IMR-90 (cell line): ENCODE data around the gene NTRK2. TPM values are rescaled to one million over a fixed set of nuclear protein-coding genes. Genes with fewer than 3 reads are reported as not detected.

Source experiments
- ATAC-seq: fragments of 200-7000 bp; cut with Tn5 transposase; 2 replicates; pipeline ENCODE4 v1.9.1; 2020; ENCODE audit warnings: low read depth, mild to moderate bottlenecking, moderate library complexity
- BruUV-seq: library from RNA; stranded (reverse); fragments of 400-500 nt; replicated peaks from 2 replicates; lab custom pipeline; 2021; lab: Mats Ljungman, UMichigan
- CTCF ChIA-PET: fragments of 300-600 bp; formaldehyde crosslinking; extraction: SDS; loops from one replicate; lab custom pipeline; 2021; ENCODE audit warnings: antibody characterized with exemption; lab: Yijun Ruan, JAX
- POLR2A ChIA-PET: fragments of 300-600 bp; sonication (Branson Sonifier 250); formaldehyde crosslinking; loops from one replicate; lab custom pipeline; 2022; ENCODE audit warnings: antibody characterized with exemption; ENCODE audit not compliant: unreplicated experiment; lab: Charles Lee
- DNase-seq: peaks from one replicate; pipeline ENCODE4 v3.0.0; 2013
- H2AFZ ChIP-seq: replicated peaks from 2 replicates; pipeline ENCODE3; 2013; ENCODE audit warnings: low read length, mild to moderate bottlenecking; ENCODE audit not compliant: poor library complexity
- H2AK5ac ChIP-seq: 2 replicates; pipeline ENCODE4 v1.6.1; 2013; ENCODE audit warnings: low read depth, low read length, inconsistent platforms
- H2AK9ac ChIP-seq: replicated peaks from 2 replicates; pipeline ENCODE3; 2013; ENCODE audit warnings: mild to moderate bottlenecking, low read depth, low read length, moderate library complexity; ENCODE audit not compliant: poor library complexity
- H2BK120ac ChIP-seq: 2 replicates; pipeline ENCODE4 v1.6.1; 2013; ENCODE audit warnings: low read depth, low read length, inconsistent platforms
- H2BK15ac ChIP-seq: 3 replicates; pipeline ENCODE4 v1.6.1; 2013; ENCODE audit warnings: low read depth, low read length, inconsistent platforms
- H2BK20ac ChIP-seq: 2 replicates; pipeline ENCODE4 v1.6.1; 2013; ENCODE audit warnings: low read depth, mild to moderate bottlenecking, inconsistent platforms, low read length, moderate library complexity
- H2BK5ac ChIP-seq: 2 replicates; pipeline ENCODE4 v1.6.1; 2013; ENCODE audit warnings: mild to moderate bottlenecking, low read depth, low read length, inconsistent platforms; ENCODE audit not compliant: poor library complexity, severe bottlenecking
- H3K14ac ChIP-seq: replicated peaks from 2 replicates; pipeline ENCODE4 v1.6.1; 2013; ENCODE audit warnings: low read depth, low read length, inconsistent platforms
- H3K18ac ChIP-seq: 2 replicates; pipeline ENCODE4 v1.6.1; 2013; ENCODE audit warnings: low read depth, low read length, control low read depth
- H3K23ac ChIP-seq: 2 replicates; pipeline ENCODE4 v1.6.1; 2013; ENCODE audit warnings: low read depth, low read length, inconsistent platforms
- H3K27ac ChIP-seq: 2 replicates; pipeline ENCODE4 v1.5.1; 2013; ENCODE audit warnings: mild to moderate bottlenecking, control low read depth, low read length; ENCODE audit not compliant: insufficient read depth
- H3K27me3 ChIP-seq: 2 replicates; pipeline ENCODE4 v1.6.1; 2013; ENCODE audit warnings: low read length; ENCODE audit not compliant: control insufficient read depth, insufficient read depth
- H3K36me3 ChIP-seq: 2 replicates; pipeline ENCODE4 v1.6.1; 2013; ENCODE audit warnings: low read length, mixed read lengths; ENCODE audit not compliant: control insufficient read depth, insufficient read depth
- H3K4ac ChIP-seq: 2 replicates; pipeline ENCODE4 v1.6.1; 2013; ENCODE audit warnings: low read depth, low read length, inconsistent platforms
- H3K4me1 ChIP-seq: 2 replicates; pipeline ENCODE4 v1.6.1; 2013; ENCODE audit warnings: low read length, mixed read lengths; ENCODE audit not compliant: control insufficient read depth, insufficient read depth
- H3K4me2 ChIP-seq: 2 replicates; pipeline ENCODE4 v1.6.1; 2013; ENCODE audit warnings: low read depth, mild to moderate bottlenecking, control low read depth, low read length, moderate library complexity
- H3K4me3 ChIP-seq: 2 replicates; pipeline ENCODE4 v1.5.1; 2013; ENCODE audit warnings: low read depth, mild to moderate bottlenecking, control low read depth, low read length, moderate library complexity; ENCODE audit not compliant: insufficient read depth
- H3K56ac ChIP-seq: 2 replicates; pipeline ENCODE4 v1.6.1; 2013; ENCODE audit warnings: low read length, inconsistent platforms; ENCODE audit not compliant: insufficient read depth; ENCODE audit errors: extremely low read depth
- H3K79me1 ChIP-seq, 2 experiments: 2 replicates each; pipeline ENCODE4 v1.6.1; 2013; ENCODE audit warnings: low read length in 2 of 2, inconsistent platforms in 1 of 2, low read depth in 1 of 2
- H3K9ac ChIP-seq: 2 replicates; pipeline ENCODE4 v1.6.1; 2013; ENCODE audit warnings: low read depth, low read length, control low read depth
- H3K9me1 ChIP-seq: 2 replicates; pipeline ENCODE4 v1.6.1; 2013; ENCODE audit warnings: low read length, inconsistent platforms; ENCODE audit not compliant: insufficient read depth
- H3K9me3 ChIP-seq: 2 replicates; pipeline ENCODE4 v1.6.1; 2013; ENCODE audit warnings: low read length; ENCODE audit not compliant: control insufficient read depth, insufficient read depth
- H4K20me1 ChIP-seq: 2 replicates; pipeline ENCODE4 v1.6.1; 2013; ENCODE audit warnings: low read length, inconsistent platforms; ENCODE audit not compliant: insufficient read depth
- H4K5ac ChIP-seq: 2 replicates; pipeline ENCODE4 v1.6.1; 2013; ENCODE audit warnings: mild to moderate bottlenecking, low read depth, low read length, control low read depth
- H4K8ac ChIP-seq, 2 experiments: 2 replicates each; pipeline ENCODE4 v1.6.1; 2013; ENCODE audit warnings: low read depth in 2 of 2, low read length in 2 of 2, control low read depth in 1 of 2, inconsistent platforms in 1 of 2
- H4K91ac ChIP-seq: 2 replicates; pipeline ENCODE4 v1.6.1; 2013; ENCODE audit warnings: low read depth, low read length, inconsistent platforms; ENCODE audit not compliant: insufficient read depth
- CEBPB ChIP-seq: IDR thresholded peaks from 2 replicates; pipeline ENCODE4 v1.6.1; 2012; ENCODE audit warnings: low read depth, low read length, improper control_type of control experiment
- FOS ChIP-seq: fragments of 150-350 bp; IDR thresholded peaks from 2 replicates; pipeline ENCODE4 v1.6.1; 2016; ENCODE audit warnings: low read depth, low read length
- MAZ ChIP-seq: IDR thresholded peaks from 2 replicates; pipeline ENCODE4 v1.6.1; 2012; ENCODE audit warnings: low read depth, mild to moderate bottlenecking, low read length, improper control_type of control experiment, moderate library complexity, borderline replicate concordance
- MXI1 ChIP-seq: IDR thresholded peaks from 2 replicates; pipeline ENCODE4 v1.6.1; 2012; ENCODE audit warnings: low read depth, mild to moderate bottlenecking, low read length, moderate library complexity, borderline replicate concordance
- NFE2L2 ChIP-seq: fragments of 150-350 bp; IDR thresholded peaks from 2 replicates; pipeline ENCODE4 v1.6.1; 2016; ENCODE audit warnings: low read depth, mild to moderate bottlenecking, low read length
- POLR2A ChIP-seq: IDR thresholded peaks from 2 replicates; pipeline ENCODE4 v1.6.1; 2012; ENCODE audit warnings: mild to moderate bottlenecking, low read depth, low read length
- RFX5 ChIP-seq: IDR thresholded peaks from 2 replicates; pipeline ENCODE4 v1.8.0; 2012; ENCODE audit warnings: low read depth, mild to moderate bottlenecking, low read length, moderate library complexity
- SMC3 ChIP-seq: fragments of 150-350 bp; IDR thresholded peaks from 2 replicates; pipeline ENCODE4 v1.6.1; 2016; ENCODE audit warnings: low read depth, mild to moderate bottlenecking, antibody characterized with exemption, low read length, moderate library complexity
- WGBS, 2 experiments: methylation state at CpG; one replicate each; pipeline versions ENCODE4 v1.1.5 to v1.1.7; 2013; ENCODE audit warnings: missing lambda C conversion rate in 2 of 2; ENCODE audit not compliant: insufficient read length in 1 of 2; ENCODE audit errors: extremely low coverage in 2 of 2; 5-methylcytosine and 5-hydroxymethylcytosine counted together
- dilution Hi-C: fragments of 300-500 bp; cut with HindIII; formaldehyde crosslinking; loops from one replicate; pipeline ENCODE4 v1.14.3; 2018; ENCODE audit warnings: low sequenced_read_pairs; ENCODE audit not compliant: unreplicated experiment
- in situ Hi-C: fragments of 300-500 bp; cut with MboI; formaldehyde crosslinking; loops from 3 replicates; pipeline ENCODE4 v1.14.3; 2019; ENCODE audit warnings: low sequenced_read_pairs, inconsistent platforms, mixed read lengths
- intact Hi-C: fragments of 100-400 bp; cut with micrococcal nuclease; formaldehyde crosslinking; loops from 2 replicates; pipeline ENCODE4 v1.10.0; 2022
- polyA plus RNA-seq, 3 experiments: library from polyadenylated mRNA; depleted of rRNA; stranded (reverse); fragments of >200 nt; gene quantifications; 2 replicates each; pipeline ENCODE4 v1.2.3, GENCODE V29; 2012; ENCODE audit warnings: low replicate concordance in 1 of 3
- total RNA-seq: library from RNA; depleted of rRNA; stranded (reverse); fragments of >200 nt; gene quantifications from 2 replicates; pipeline ENCODE4 v1.2.3, GENCODE V29; 2012
- TF ChIP-seq, protein P1 (sequence below): fragments of 150-350 bp; IDR thresholded peaks from 2 replicates; pipeline ENCODE4 v1.6.1; 2017; ENCODE audit warnings: mild to moderate bottlenecking, antibody characterized with exemption, low read length, low read depth
- TF ChIP-seq, protein P2 (sequence below): conservative IDR thresholded peaks from 2 replicates; pipeline ENCODE4 v1.5.1; 2012; ENCODE audit warnings: mild to moderate bottlenecking, low read depth, low read length, improper control_type of control experiment

The NTRK2 gene
- total and polyA plus RNA-seq, 2 of the 4 experiments (the other 2 are of a cell fraction), result under 0.01 to 0.02 TPM

DNA sequence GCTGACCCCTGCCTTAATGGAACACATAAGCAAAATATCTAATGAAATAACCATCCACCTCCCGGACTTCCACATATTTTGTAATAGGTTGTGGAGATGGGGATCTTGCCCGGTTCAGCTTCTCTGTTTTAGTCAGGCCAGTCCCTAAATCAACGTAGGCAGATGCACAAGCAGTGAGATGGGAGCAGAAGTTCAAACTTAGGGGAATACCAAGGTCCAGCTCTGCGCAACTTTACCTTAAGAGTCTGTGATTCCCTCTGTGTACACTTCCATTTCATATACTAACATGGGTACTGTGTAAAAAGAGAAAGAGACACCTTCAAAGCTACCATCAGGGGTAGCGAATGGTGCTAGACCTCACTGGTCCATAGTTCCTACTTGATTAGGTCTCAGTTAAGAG is 110.9 kb downstream of the NTRK2 start:
- Histone ChIP-seq H2AK9ac (no peak overlapping the region), H3K23ac (no peak overlapping the region), H4K20me1 (no peaks in the 10 kb centered on the region), H3K14ac (no peak overlapping the region), H3K79me1 (no peaks in the 10 kb centered on the region), H4K8ac (no peak overlapping the region), H3K56ac (no peak overlapping the region), H3K9ac (no peak overlapping the region), H2AFZ (no peak overlapping the region), H3K9me1 (no peaks in the 10 kb centered on the region), H3K27me3 (no peaks in the 10 kb centered on the region), H4K91ac (no peak overlapping the region), H3K4me3 (no peak overlapping the region), H3K36me3 (no peaks in the 10 kb centered on the region), H2BK15ac (no peak overlapping the region), H3K4ac (no peak overlapping the region), H2AK5ac (no peak overlapping the region), H2BK20ac (no peak overlapping the region), H3K27ac (no peak overlapping the region), H4K5ac (no peak overlapping the region), H3K4me1 (no peaks in the 10 kb centered on the region), H3K18ac (no peak overlapping the region), H2BK120ac (no peak overlapping the region), H3K4me2 (no peak overlapping the region), H2BK5ac (no peak overlapping the region), H3K9me3 (peaks cover 2% of the 10 kb centered on the region; the same call in 1 of the 2 replicates)
- in situ Hi-C loops (no loop called here), dilution Hi-C loops (no loop called here), intact Hi-C loops (loop anchor here (5.0 kb wide), 1 partner anchor 383 kb away; no protein-coding TSS in a partner anchor)
- ChIA-PET CTCF (interaction anchor here (0.7 to 1.5 kb wide), 2 partner anchors 204 to 383 kb away, joined by 3 to 5 read pairs; no protein-coding TSS in a partner anchor), POLR2A (no interaction called here)
- 100% methylated on average over 1 of the region's 5 CpGs; no CpG with 5 or more reads in 1 of the 2 experiments for WGBS, 2 experiments
- ATAC-seq (no peak), DNase-seq (no peak)
- no peak for TF ChIP-seq FOS
- TF ChIP-seq CEBPB, result no peak
- TF ChIP-seq NFE2L2, result no peak
- TF ChIP-seq, protein P1, sequence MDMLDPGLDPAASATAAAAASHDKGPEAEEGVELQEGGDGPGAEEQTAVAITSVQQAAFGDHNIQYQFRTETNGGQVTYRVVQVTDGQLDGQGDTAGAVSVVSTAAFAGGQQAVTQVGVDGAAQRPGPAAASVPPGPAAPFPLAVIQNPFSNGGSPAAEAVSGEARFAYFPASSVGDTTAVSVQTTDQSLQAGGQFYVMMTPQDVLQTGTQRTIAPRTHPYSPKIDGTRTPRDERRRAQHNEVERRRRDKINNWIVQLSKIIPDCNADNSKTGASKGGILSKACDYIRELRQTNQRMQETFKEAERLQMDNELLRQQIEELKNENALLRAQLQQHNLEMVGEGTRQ, result no peak
- TF ChIP-seq POLR2A, result no peak
- TF ChIP-seq SMC3, result no peak
- TF ChIP-seq, protein P2, sequence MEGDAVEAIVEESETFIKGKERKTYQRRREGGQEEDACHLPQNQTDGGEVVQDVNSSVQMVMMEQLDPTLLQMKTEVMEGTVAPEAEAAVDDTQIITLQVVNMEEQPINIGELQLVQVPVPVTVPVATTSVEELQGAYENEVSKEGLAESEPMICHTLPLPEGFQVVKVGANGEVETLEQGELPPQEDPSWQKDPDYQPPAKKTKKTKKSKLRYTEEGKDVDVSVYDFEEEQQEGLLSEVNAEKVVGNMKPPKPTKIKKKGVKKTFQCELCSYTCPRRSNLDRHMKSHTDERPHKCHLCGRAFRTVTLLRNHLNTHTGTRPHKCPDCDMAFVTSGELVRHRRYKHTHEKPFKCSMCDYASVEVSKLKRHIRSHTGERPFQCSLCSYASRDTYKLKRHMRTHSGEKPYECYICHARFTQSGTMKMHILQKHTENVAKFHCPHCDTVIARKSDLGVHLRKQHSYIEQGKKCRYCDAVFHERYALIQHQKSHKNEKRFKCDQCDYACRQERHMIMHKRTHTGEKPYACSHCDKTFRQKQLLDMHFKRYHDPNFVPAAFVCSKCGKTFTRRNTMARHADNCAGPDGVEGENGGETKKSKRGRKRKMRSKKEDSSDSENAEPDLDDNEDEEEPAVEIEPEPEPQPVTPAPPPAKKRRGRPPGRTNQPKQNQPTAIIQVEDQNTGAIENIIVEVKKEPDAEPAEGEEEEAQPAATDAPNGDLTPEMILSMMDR, result no peak
- TF ChIP-seq RFX5, result no peak
- no peak for TF ChIP-seq MXI1
- no peak for TF ChIP-seq MAZ
- BruUV-seq, result no TSS peak
